ENCODE results near the gene SLCO4C1. TPM values are rescaled to one million over a fixed set of nuclear protein-coding genes. Genes with fewer than 3 reads are reported as not detected.
"Not testable (repeated sequence)": the region's sequence is repeated elsewhere in the genome, so short reads cannot be mapped to it uniquely, and the experiment has no call there.

The SLCO4C1 gene
- polyA plus RNA-seq, 1 of the 3 experiments (the other 2 are of a cell fraction): not detected

GRCh38 chr5:102318801-102319200 lies 22.7 kb upstream of the SLCO4C1 start:
- H3K27ac ChIP-seq (ENCODE audit: low read depth in 2 of 2, low read length in 1 of 2); H3K9me2 ChIP-seq; H3K4me2 ChIP-seq; H3K4me1 ChIP-seq (ENCODE audit: control insufficient read depth in 1 of 2, insufficient read depth in 2 of 2, low read depth in 1 of 2, low read length in 1 of 2); POLR2A ChIA-PET; H3K36me3 ChIP-seq (replicated peaks in 1 of 2; ENCODE audit: control insufficient read depth in 1 of 2, insufficient read depth in 2 of 2, low read length in 1 of 2); H3F3A ChIP-seq (replicated peaks; ENCODE audit: insufficient read depth); DNase-seq; H3K9me3 ChIP-seq; H3K79me2 ChIP-seq (ENCODE audit: insufficient read depth); H4K20me1 ChIP-seq (ENCODE audit: insufficient read depth); H3K9ac ChIP-seq; H3K4me3 ChIP-seq (ENCODE audit: low read depth in 2 of 2, low read length in 1 of 2); H2AFZ ChIP-seq (ENCODE audit: low read depth); H3K27me3 ChIP-seq (ENCODE audit: insufficient read depth): not testable (repeated sequence)
- CTCF ChIA-PET: interaction anchor here (2.1 kb wide), 1 partner anchor 23 kb away, joined by 7 read pairs; the partner anchor contains the start of gene SLCO4C1
- WGBS (ENCODE audit: low lambda C conversion rate): 33% methylated on average over 4 of the region's 4 CpGs

GRCh38 chr5:102314328-102314727 lies 18.2 kb upstream of the SLCO4C1 start:
- ChIA-PET CTCF (interaction anchor here (1.1 to 2.7 kb wide), 2 partner anchors 18 to 30 kb away, joined by 3 to 30 read pairs; partner anchors contain the start of gene SLCO4C1), POLR2A (no interaction called here)
- H2AFZ ChIP-seq (ENCODE audit: low read depth): no peak overlapping the region
- H3K4me2 ChIP-seq: no peak overlapping the region
- H3K27me3 ChIP-seq (ENCODE audit: insufficient read depth): no peaks in the 10 kb centered on the region
- H3F3A ChIP-seq (replicated peaks; ENCODE audit: insufficient read depth): no peaks in the 10 kb centered on the region
- H3K79me2 ChIP-seq (ENCODE audit: insufficient read depth): no peaks in the 10 kb centered on the region
- WGBS (ENCODE audit: low lambda C conversion rate): 42% methylated on average over 1 of the region's 1 CpG
- no peaks in the 10 kb centered on the region for H3K36me3 ChIP-seq (replicated peaks in 1 of 2; ENCODE audit: control insufficient read depth in 1 of 2, insufficient read depth in 2 of 2, low read length in 1 of 2)
- H3K4me1 ChIP-seq (ENCODE audit: control insufficient read depth in 1 of 2, insufficient read depth in 2 of 2, low read depth in 1 of 2, low read length in 1 of 2): peaks cover 0 to 6% of the 10 kb centered on the region in 2 experiments; a peak in 2 of 4 replicates
- H3K9me2 ChIP-seq: no peaks in the 10 kb centered on the region
- no peak for TF ChIP-seq CTCF (IDR thresholded peaks at IDR 0.05)
- TF ChIP-seq NFIC (IDR thresholded peaks at IDR 0.05; ENCODE audit: borderline replicate concordance): no peak
- TF ChIP-seq CHD2 (IDR thresholded peaks at IDR 0.05; ENCODE audit: low read length, partially characterized antibody): no peak
- TF ChIP-seq TCF12 (IDR thresholded peaks at IDR 0.05): no peak
- H3K9ac ChIP-seq: no peak overlapping the region
- no peak for DNase-seq
- no peaks in the 10 kb centered on the region for H3K9me3 ChIP-seq
- H4K20me1 ChIP-seq (ENCODE audit: insufficient read depth): no peaks in the 10 kb centered on the region
- H3K27ac ChIP-seq (ENCODE audit: low read depth in 2 of 2, low read length in 1 of 2): peak overlapping the region in 1 of 2 experiments; percentile 76; a peak in 2 of 4 replicates
- no peak overlapping the region for H3K4me3 ChIP-seq (ENCODE audit: low read depth in 2 of 2, low read length in 1 of 2)

GRCh38 chr5:102313912-102314311 lies 17.8 kb upstream of the SLCO4C1 start:
- H4K20me1 ChIP-seq (ENCODE audit: insufficient read depth): no peaks in the 10 kb centered on the region
- no peak overlapping the region for H3K4me3 ChIP-seq (ENCODE audit: low read depth in 2 of 2, low read length in 1 of 2)
- no peaks in the 10 kb centered on the region for H3K9me2 ChIP-seq
- ChIA-PET POLR2A (no interaction called here), CTCF (interaction anchor here (1.1 to 2.7 kb wide), 2 partner anchors 18 to 30 kb away, joined by 3 to 30 read pairs; partner anchors contain the start of gene SLCO4C1)
- peak; percentile 60 for DNase-seq
- H3K9ac ChIP-seq: no peak overlapping the region
- no peaks in the 10 kb centered on the region for H3K9me3 ChIP-seq
- TF ChIP-seq TCF12 (IDR thresholded peaks at IDR 0.05) (no peak), FOXJ3 (CRISPR knock-in tag; IDR thresholded peaks at IDR 0.05) (peak; percentile 60; the same call in 1 of the 2 replicates), MXI1 (IDR thresholded peaks at IDR 0.05; ENCODE audit: low read depth, low read length) (no peak), FOXM1 (IDR thresholded peaks at IDR 0.05; ENCODE audit: low read depth) (no peak), EP300 (IDR thresholded peaks at IDR 0.05; ENCODE audit: borderline replicate concordance in 1 of 2, low read depth in 1 of 2, low read length in 1 of 2) (peak in 1 of 2 experiments; percentile 91; a peak in 2 of 4 replicates), GABPA (IDR thresholded peaks at IDR 0.05; ENCODE audit: low read depth) (no peak), RCOR1 (IDR thresholded peaks at IDR 0.05; ENCODE audit: low read length) (peak; percentile 90), SIN3A (IDR thresholded peaks at IDR 0.05; ENCODE audit: borderline replicate concordance, low read depth, low read length) (no peak), MEF2A (IDR thresholded peaks at IDR 0.05; ENCODE audit: borderline replicate concordance, low read depth) (no peak), RAD21 (IDR thresholded peaks at IDR 0.05; ENCODE audit: low read length) (peak; percentile 35), GATA2 (CRISPR knock-in tag; IDR thresholded peaks at IDR 0.05) (peak; percentile 95), CHD2 (IDR thresholded peaks at IDR 0.05; ENCODE audit: low read length, partially characterized antibody) (peak; percentile 87), POLR2AphosphoS5 (IDR thresholded peaks at IDR 0.05; ENCODE audit: low read depth, low read length) (no peak)
- WGBS (ENCODE audit: low lambda C conversion rate): 30% methylated on average over 2 of the region's 2 CpGs
- peak overlapping the region in 1 of 2 experiments; percentile 76; a peak in 2 of 4 replicates for H3K27ac ChIP-seq (ENCODE audit: low read depth in 2 of 2, low read length in 1 of 2)
- no peaks in the 10 kb centered on the region for H3K79me2 ChIP-seq (ENCODE audit: insufficient read depth)
- H3K27me3 ChIP-seq (ENCODE audit: insufficient read depth): no peaks in the 10 kb centered on the region
- H3F3A ChIP-seq (replicated peaks; ENCODE audit: insufficient read depth): no peaks in the 10 kb centered on the region
- no peaks in the 10 kb centered on the region for H3K36me3 ChIP-seq (replicated peaks in 1 of 2; ENCODE audit: control insufficient read depth in 1 of 2, insufficient read depth in 2 of 2, low read length in 1 of 2)
- H3K4me1 ChIP-seq (ENCODE audit: control insufficient read depth in 1 of 2, insufficient read depth in 2 of 2, low read depth in 1 of 2, low read length in 1 of 2): peaks cover 0 to 6% of the 10 kb centered on the region in 2 experiments; a peak in 2 of 4 replicates
- no peak overlapping the region for H3K4me2 ChIP-seq
- H2AFZ ChIP-seq (ENCODE audit: low read depth): no peak overlapping the region

All from SK-N-SH (cell line).